ENCODE data around the gene ABCA3.

The ABCA3 gene

GRCh38 chr16:2252806-2253148 lies 87.8 kb downstream of the ABCA3 start:
- no peaks in the 10 kb centered on the region for H3K27me3 ChIP-seq (ENCODE audit: insufficient read depth, poor library complexity, severe bottlenecking)
- no peak for DNase-seq (ENCODE audit: low read depth in 1 of 2, low spot score in 1 of 2)
- TF ChIP-seq CTCF (IDR thresholded peaks at IDR 0.05; ENCODE audit: insufficient read depth, low read length) (no peak), GABPA (IDR thresholded peaks at IDR 0.05; ENCODE audit: low read depth) (no peak), SPI1 (IDR thresholded peaks at IDR 0.05; ENCODE audit: borderline replicate concordance, low read depth) (no peak), POLR2AphosphoS5 (IDR thresholded peaks at IDR 0.05; ENCODE audit: low read depth) (no peak), REST (IDR thresholded peaks at IDR 0.05; ENCODE audit: insufficient replicate concordance, low read depth) (no peak)
- H3K27ac ChIP-seq (replicated peaks), result peak overlapping the region; percentile 71
- no peak overlapping the region for H3K4me3 ChIP-seq (replicated peaks; ENCODE audit: insufficient read depth, low read length)

- peak within 1 kb of the TSS; percentile 71 for H3K27ac ChIP-seq (replicated peaks)
- DNase-seq (ENCODE audit: low read depth in 1 of 2, low spot score in 1 of 2), result peak; percentile 88 to 94
Measured at GRCh38 chr16:2251296-2252111, 89.0 kb downstream of the ABCA3 start, which contains the start of gene ECI1. Gene ECI1, minus strand, starts transcription at chr16:2251587. Its CDS starts 21 bp downstream, at chr16:2251566.

More at GRCh38 chr16:2251296-2252111, 89.0 kb downstream of the ABCA3 start, which contains the start of gene ECI1:
- peak within 1 kb of the TSS; percentile 63 for H3K4me3 ChIP-seq (replicated peaks; ENCODE audit: insufficient read depth, low read length)
- TF ChIP-seq GABPA (IDR thresholded peaks at IDR 0.05; ENCODE audit: low read depth) (no peak), POLR2AphosphoS5 (IDR thresholded peaks at IDR 0.05; ENCODE audit: low read depth) (peak; percentile 72), CTCF (IDR thresholded peaks at IDR 0.05; ENCODE audit: insufficient read depth, low read length) (peak; percentile 8), REST (IDR thresholded peaks at IDR 0.05; ENCODE audit: insufficient replicate concordance, low read depth) (peak; percentile 69), SPI1 (IDR thresholded peaks at IDR 0.05; ENCODE audit: borderline replicate concordance, low read depth) (no peak)
- H3K27me3 ChIP-seq (ENCODE audit: insufficient read depth, poor library complexity, severe bottlenecking), result no peaks in the 10 kb centered on the region
